ENCODE data around the gene CBFA2T2.
"Not testable (repeated sequence)": the region's sequence is repeated elsewhere in the genome, so short reads cannot be mapped to it uniquely, and the experiment has no call there.

Gene CBFA2T2

DNA sequence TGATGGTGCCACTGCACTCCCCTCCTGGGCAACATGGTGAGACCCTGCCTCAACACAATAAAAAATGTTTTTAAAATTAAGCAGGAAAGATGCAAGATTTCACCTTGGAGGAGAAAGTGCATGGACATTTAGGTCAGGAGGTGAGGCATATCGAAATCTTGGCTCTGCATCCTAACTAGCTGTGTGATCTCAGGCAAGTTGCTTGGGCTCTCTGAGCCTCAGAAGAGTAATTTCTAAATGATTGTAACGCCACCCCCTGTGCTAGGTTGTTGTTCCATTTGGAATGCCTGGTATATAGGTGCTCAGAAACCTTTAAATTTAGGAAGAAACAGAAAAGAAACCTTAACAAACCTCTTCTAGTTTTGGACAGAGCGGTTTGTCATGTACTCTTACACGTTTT is 136.3 kb downstream of the CBFA2T2 start:
- no peak for DNase-seq (ENCODE audit: low read depth)

DNA sequence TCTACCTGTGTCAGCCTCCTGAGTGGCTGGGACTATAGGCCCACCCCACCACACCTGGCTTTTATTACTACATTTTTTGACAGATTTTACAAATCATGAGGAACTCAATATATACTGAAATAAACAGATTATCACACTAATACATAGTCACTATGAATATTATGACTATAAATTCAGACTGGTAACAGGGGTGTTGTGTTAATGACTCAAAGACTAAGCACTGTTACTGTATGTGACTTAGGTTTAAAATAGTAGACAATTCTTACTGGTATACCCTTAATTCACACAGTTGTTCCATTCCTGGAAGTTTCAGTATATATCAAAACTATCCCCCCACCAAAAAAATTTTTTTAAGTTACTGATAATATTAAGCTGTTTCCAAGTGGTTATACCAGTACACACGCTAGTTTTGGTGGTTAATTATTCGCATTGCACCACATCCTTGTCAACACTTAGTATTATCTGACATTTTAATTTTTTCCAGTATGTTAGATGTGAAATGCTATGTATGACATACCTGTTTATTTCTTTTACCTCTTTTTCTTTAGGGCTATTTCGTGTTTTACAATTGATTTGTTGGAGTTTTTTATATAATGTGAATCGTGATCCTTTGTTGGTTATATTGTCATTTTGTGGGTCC is 137.8 kb downstream of the CBFA2T2 start:
- no peak for DNase-seq (ENCODE audit: low read depth)

DNA sequence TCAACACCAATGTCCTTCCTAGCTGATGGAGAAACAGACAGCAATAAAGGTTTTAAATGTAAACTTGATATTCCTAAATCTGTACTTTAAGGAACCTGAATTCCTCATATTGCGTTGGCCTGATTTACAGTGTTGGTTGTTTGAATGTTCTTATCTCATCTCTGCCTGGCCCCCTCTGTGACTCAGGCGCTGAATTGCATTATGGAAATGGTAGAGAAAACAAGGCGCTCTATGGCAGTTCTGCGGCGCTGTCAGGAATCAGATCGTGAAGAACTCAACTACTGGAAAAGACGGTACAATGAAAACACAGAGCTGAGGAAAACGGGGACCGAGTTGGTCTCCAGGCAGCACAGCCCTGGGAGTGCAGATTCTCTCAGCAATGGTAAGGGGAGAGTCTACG is 139.6 kb downstream of the CBFA2T2 start:
- DNase-seq (ENCODE audit: low read depth): no peak

GRCh38 chr20:33629979-33630378 is 140.1 kb downstream of the CBFA2T2 start:
- no peak for DNase-seq (ENCODE audit: low read depth)

DNA sequence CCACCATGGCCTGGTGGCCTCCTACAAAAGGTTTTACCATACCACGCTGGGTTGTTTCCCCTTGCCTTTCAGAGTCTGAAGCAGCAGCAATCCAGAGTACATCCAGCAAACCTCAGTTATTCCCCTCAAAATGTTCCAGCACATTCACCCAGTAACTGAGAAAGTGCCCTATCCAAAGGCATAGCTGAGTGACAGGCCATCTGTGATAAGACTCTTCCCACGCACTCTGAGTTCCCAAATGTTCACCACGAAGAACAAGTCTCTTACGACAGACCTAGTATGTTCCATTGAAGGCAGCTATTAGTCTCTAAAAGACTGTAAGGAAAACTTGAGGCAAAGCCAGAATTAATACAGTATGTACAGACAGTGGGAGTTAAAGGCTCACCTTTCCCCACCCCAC is 140.6 kb downstream of the CBFA2T2 start:
- DNase-seq (ENCODE audit: low read depth): no peak

- not testable (repeated sequence) for DNase-seq (ENCODE audit: low read depth)
Measured at GRCh38 chr20:33631910-33632309, 142.0 kb downstream of the CBFA2T2 start.

DNA sequence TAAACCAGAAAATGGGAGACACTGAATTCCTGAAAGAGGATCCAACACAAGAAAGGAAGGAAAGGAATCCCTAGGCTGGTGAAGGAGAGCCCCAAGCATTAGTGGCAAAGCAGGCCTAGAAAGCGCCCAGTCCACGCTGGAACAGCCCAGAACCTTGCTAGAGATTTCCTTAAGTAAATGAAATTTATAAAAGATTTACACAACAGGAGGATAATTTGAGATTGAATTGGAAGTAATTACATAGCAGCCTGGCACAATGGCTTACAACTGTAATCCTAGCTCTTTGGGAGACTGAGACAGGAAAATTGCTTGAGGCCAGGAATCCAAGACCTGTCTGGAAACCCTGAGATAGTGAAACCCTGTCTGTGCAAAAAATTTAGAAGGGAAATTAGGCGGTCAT is 145.4 kb downstream of the CBFA2T2 start:
- DNase-seq (ENCODE audit: low read depth): no peak

DNA sequence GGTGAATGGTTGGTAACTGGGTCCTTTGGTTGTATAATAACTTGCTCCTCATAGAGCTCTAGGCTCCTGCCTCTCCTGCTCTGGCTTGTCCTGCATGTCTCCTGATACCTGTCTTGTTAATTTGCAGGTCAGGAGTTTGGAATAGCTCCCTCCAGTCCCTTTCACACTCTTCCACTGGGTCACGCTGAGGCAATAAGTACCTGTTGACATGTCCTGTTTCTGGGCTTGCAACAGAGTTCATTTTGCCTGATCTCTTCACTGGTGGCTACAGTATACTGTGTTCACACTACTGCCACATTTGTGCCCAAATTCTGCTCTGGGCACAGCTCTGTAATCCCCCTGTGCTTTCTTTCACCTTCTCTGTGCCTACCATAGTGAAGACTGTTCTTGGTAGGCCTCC is 146.9 kb downstream of the CBFA2T2 start:
- DNase-seq (ENCODE audit: low read depth): no peak

- DNase-seq (ENCODE audit: low read depth): no peak
Measured at GRCh38 chr20:33640287-33640686, 150.4 kb downstream of the CBFA2T2 start.

DNA sequence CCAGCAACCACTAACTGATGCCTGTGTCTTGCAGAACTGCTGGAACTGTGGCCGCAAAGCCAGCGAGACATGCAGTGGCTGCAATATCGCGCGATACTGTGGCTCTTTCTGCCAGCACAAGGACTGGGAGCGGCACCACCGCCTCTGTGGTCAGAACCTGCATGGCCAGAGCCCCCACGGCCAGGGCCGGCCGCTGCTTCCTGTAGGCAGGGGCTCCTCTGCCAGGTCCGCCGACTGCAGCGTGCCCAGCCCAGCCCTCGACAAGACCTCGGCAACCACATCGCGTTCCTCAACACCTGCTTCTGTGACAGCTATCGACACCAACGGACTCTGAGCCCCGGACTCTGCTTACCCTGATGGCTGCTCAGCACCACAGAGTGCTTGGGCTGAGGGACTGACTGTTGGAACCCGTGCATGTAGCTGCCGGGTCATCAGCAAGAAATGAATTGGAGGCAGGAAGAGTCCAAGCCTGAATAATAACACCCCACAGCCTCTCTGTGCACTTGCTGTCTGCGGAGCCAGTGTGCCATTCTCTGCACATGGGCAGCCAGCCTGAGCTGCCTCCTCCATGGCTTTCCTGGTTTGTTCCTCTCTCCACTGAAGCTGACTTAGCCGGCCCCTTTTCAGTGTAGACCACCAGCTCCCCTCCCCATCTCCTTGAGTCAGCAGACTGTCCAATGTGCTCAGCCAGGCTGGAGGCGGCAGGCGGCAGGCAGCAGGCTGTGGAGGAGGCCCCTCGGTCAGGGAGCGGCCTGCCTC is 154.6 kb downstream of the CBFA2T2 start:
- no peak for DNase-seq (ENCODE audit: low read depth)

- no peak for DNase-seq (ENCODE audit: low read depth)
Measured at GRCh38 chr20:33645072-33645358, 155.1 kb downstream of the CBFA2T2 start.

DNA sequence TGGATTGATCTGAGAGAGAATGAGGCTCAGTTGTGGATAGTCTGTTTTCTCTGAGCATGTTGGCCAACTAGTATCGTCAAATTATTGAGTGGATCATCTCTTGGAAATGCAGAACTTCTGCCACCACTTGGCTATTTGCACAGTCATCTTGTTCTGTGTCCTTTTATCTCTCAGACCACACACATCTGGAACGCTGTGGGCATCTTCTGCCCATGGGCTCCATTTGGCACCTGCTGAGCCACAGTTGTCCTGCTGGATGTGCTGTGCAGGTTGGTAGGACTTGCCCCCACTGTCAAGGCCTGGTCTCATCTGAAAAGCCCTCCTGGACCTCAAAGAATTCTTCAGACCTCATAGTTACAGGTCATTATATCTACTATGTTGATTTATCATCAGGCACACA is 155.5 kb downstream of the CBFA2T2 start:
- no peak for DNase-seq (ENCODE audit: low read depth)

GRCh38 chr20:33646191-33646590 is 156.3 kb downstream of the CBFA2T2 start:
- DNase-seq (ENCODE audit: low read depth): no peak

DNA sequence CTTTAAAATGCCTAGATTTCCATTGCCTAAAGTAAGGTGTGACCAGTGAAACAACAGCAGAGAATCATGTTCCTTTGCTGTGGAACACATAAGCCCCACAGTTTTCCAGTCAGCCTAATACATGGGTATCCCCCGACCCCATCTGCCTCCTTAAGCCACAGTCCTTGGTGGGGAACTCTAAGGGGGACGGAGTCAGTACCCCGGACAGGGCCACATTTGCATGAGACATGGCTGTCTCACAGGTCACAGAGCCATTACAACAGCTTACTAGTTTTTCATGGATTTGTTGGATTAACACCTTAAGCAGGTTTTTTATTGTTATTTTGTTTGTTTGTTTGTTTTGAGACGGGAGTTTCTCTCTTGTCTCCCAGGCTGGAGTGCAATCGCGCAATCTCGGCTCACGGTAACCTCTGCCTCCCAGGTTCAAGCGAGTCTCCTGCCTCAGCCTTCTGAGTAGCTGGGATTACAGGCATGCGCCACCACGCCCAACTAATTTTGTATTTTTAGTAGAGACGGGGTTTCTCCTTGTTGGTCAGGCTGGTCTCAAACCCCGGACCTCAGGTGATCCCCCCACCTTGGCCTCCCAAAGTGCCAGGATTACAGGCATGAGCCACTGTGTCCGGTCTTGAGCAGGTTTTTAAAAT is 157.2 kb downstream of the CBFA2T2 start:
- DNase-seq (ENCODE audit: low read depth): not testable (repeated sequence)

DNA sequence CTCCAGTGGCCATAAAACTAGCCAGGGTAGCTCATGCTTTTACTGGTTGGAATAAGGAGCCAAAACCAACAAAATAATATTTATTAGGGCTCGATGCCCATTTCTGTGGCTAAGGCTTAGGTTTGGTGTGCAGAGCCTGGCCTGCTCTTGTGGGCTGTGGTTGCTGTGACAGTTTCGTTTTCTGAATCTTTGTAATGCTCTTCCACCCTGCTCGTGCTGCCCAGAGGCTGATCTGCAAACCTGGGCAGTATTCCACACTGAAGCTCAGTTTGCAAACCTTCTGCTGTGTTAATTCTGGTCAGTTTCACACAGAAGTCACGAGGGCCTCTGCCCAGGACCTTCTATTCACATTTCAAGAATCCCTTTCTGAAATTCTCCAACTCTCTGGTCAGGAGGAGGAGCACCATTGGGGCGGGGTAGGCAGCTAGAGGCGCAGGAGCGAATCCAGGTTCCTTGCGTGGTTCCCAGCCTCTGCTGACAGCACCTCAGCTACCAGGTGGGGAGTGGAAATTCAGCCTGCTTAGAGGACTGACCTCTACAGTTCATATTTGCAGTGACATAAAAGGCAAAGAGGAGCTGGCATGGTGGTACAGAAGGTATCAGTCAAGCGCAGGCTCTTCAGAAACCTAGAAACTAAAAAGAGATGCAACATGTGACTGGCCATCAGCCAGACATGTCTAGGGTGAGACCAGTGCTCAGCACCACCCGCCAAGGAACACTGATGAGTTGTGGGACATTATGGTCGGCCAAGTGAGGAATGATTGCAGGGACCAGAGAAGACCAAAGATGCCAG is 157.9 kb downstream of the CBFA2T2 start:
- DNase-seq (ENCODE audit: low read depth): no peak

GRCh38 chr20:33648396-33649004 is 158.6 kb downstream of the CBFA2T2 start:
- DNase-seq (ENCODE audit: low read depth): no peak

GRCh38 chr20:33649201-33649681 is 159.3 kb downstream of the CBFA2T2 start:
- no peak for DNase-seq (ENCODE audit: low read depth)

- DNase-seq (ENCODE audit: low read depth): no peak
Measured at GRCh38 chr20:33650111-33650752, 160.3 kb downstream of the CBFA2T2 start.

- DNase-seq (ENCODE audit: low read depth): no peak
Measured at GRCh38 chr20:33650753-33651561, 161.1 kb downstream of the CBFA2T2 start.

DNA sequence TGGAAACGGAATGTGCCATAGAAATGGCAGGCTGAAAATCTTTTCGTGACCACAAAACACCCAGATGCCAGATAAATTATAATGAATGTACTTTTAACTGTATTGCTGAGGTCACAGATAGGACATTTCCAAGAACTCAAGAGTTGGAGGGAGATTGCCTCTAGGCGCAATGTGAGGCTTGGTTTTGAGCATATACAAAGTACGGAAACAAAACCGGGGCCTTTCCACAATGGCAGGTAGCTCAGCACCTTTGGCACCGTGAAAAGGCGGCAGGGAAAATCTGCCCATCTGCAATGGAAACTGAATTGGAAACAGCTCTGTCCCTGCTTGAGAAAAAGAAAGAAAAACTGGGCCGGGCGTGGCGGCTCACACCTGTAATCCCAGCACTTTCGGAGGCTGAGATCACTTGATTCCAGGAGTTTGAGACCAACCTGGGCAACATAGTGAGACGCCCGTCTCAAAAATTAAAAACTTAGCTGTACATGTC is 161.7 kb downstream of the CBFA2T2 start:
- DNase-seq (ENCODE audit: low read depth): no peak
